IPS DF 6.9 (cell line): ENCODE data around the gene MFSD2A.
"Not testable (repeated sequence)": the region's sequence is repeated elsewhere in the genome, so short reads cannot be mapped to it uniquely, and the experiment has no call there.

ENCODE experiments used
- DNase-seq: peaks from one replicate; pipeline ENCODE4 v3.0.0-alpha.2; 2013; ENCODE audit warnings: low read depth, low spot score
- H3K27ac ChIP-seq: one replicate; pipeline ENCODE4 v1.5.1; 2013; ENCODE audit warnings: low read length, control low read depth
- H3K27me3 ChIP-seq: 2 replicates; pipeline ENCODE4 v1.6.1; 2013; ENCODE audit warnings: mild to moderate bottlenecking, low read length; ENCODE audit not compliant: control insufficient read depth, insufficient read depth
- H3K36me3 ChIP-seq: 2 replicates; pipeline ENCODE4 v1.6.1; 2013; ENCODE audit warnings: low read length; ENCODE audit not compliant: control insufficient read depth, insufficient read depth
- H3K4me1 ChIP-seq: 2 replicates; pipeline ENCODE4 v1.6.1; 2013; ENCODE audit warnings: low read length; ENCODE audit not compliant: control insufficient read depth, insufficient read depth
- H3K4me3 ChIP-seq: 2 replicates; pipeline ENCODE4 v1.5.1; 2013; ENCODE audit warnings: mild to moderate bottlenecking, low read length
- H3K9me3 ChIP-seq: 2 replicates; pipeline ENCODE4 v1.6.1; 2013; ENCODE audit warnings: low read length, inconsistent platforms; ENCODE audit not compliant: control insufficient read depth, insufficient read depth
- WGBS: extraction: QIAGEN DNeasy Blood & Tissue Kit; methylation state at CpG from one replicate; pipeline ENCODE4 v1.1.7; 2013; ENCODE audit warnings: mixed read lengths, missing lambda C conversion rate; ENCODE audit not compliant: insufficient read length, insufficient coverage; 5-methylcytosine and 5-hydroxymethylcytosine counted together

MFSD2A gene

DNA sequence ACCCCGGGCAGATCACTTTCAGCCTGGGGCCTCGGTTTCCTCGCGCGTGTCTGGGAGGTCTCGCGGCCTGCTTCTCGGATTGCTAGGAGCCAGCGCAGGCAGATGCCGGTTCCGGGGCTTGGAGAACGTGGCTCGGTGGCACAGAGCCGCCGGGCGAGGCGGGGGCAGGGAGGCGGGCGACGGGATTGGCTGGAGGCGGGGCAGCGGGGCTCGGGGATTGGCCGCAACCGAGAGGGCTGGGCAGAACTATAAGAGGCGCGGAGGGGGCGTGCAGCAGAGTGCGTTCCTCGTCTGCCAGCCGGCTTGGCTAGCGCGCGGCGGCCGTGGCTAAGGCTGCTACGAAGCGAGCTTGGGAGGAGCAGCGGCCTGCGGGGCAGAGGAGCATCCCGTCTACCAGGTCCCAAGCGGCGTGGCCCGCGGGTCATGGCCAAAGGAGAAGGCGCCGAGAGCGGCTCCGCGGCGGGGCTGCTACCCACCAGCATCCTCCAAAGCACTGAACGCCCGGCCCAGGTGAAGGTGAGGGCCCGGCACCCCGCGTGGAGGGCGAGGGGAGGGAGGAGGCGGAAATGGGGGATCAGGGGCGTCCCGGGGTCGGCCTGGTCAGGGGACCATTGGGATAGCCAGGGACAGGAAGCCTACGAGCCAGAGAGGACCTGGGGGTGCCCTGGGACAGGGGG is at the start of gene MFSD2A:
Gene MFSD2A (plus strand): TSS at position 276 of the 677 bp plus-strand sequence. CDS start 148 bp downstream, at position 424.
- Histone ChIP-seq H3K4me1 (peaks cover 4% of the 10 kb centered on the region; the same call in 1 of the 2 replicates), H3K27ac (no peak within 1 kb of the TSS), H3K27me3 (no peaks in the 10 kb centered on the region; the same call in 1 of the 2 replicates), H3K36me3 (peaks cover 4% of the 10 kb centered on the region), H3K4me3 (peak within 1 kb of the TSS; percentile 33), H3K9me3 (no peaks in the 10 kb centered on the region)
- peak; percentile 72 for DNase-seq
- WGBS, result no CpG with 5 or more reads among the region's 62 CpGs

DNA sequence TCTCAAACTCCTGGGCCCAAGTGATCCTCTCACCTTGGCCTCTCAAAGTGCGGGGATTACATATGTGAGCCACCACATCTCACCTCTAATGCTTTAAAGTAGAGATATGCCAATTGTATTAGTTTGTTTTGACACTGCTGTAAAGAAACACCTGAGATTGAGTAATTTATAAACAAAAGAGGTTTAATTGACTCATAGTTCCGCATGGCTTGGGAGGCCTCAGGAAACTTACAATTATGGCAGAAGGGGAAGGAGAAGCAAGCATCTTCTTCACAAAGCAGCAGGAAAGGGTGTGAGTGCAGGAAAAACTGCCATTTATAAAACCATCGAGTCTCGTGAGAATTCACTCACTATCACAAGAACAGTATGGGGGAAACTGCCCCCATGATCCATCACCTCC is 49.8 kb upstream of the MFSD2A start:
- Histone ChIP-seq H3K27ac (no peak overlapping the region), H3K9me3 (no peaks in the 10 kb centered on the region; the same call in 1 of the 2 replicates), H3K27me3 (no peaks in the 10 kb centered on the region; the same call in 1 of the 2 replicates), H3K4me1 (peaks cover 1% of the 10 kb centered on the region; the same call in 1 of the 2 replicates), H3K4me3 (no peak overlapping the region), H3K36me3 (no peaks in the 10 kb centered on the region)
- DNase-seq, result no peak
- WGBS, result no CpG with 5 or more reads among the region's 4 CpGs

- Histone ChIP-seq H3K4me3 (no peak overlapping the region), H3K27ac (no peak overlapping the region), H3K4me1 (no peaks in the 10 kb centered on the region), H3K27me3 (no peaks in the 10 kb centered on the region; the same call in 1 of the 2 replicates), H3K36me3 (no peaks in the 10 kb centered on the region), H3K9me3 (no peaks in the 10 kb centered on the region; the same call in 1 of the 2 replicates)
- DNase-seq, result no peak
- no CpG with 5 or more reads among the region's 3 CpGs for WGBS
Observed at GRCh38 chr1:39907528-39908453, 47.2 kb upstream of the MFSD2A start.

GRCh38 chr1:39908534-39908933 is 46.4 kb upstream of the MFSD2A start:
- Histone ChIP-seq H3K4me3 (no peak overlapping the region), H3K36me3 (no peaks in the 10 kb centered on the region), H3K9me3 (no peaks in the 10 kb centered on the region; the same call in 1 of the 2 replicates), H3K4me1 (no peaks in the 10 kb centered on the region), H3K27me3 (no peaks in the 10 kb centered on the region), H3K27ac (no peak overlapping the region)
- DNase-seq, result no peak
- no CpG with 5 or more reads among the region's 2 CpGs for WGBS

DNA sequence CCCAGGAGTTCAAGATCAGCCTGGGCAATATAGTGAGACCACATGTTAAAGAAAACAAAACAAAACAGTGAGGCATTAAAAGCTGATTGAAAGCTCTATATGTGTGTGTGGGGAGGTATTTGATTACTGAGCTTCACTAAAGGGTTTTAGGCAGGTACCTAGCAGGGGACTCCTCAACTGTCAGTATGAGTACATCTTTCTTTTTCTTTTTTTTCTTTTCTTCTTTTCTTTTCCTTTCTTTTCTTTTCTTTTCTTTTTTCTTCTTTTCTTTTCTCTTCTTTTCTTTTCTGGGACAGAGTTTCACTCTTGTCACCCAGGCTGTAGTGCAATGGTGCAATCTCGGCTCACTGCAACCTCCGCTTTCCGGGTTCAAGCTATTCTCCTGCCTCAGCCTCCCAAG is 44.7 kb upstream of the MFSD2A start:
- Histone ChIP-seq H3K36me3 (no peaks in the 10 kb centered on the region), H3K27ac (no peak overlapping the region), H3K4me3 (no peak overlapping the region), H3K4me1 (no peaks in the 10 kb centered on the region), H3K27me3 (no peaks in the 10 kb centered on the region), H3K9me3 (no peaks in the 10 kb centered on the region; the same call in 1 of the 2 replicates)
- DNase-seq, result no peak
- no CpG with 5 or more reads among the region's 3 CpGs for WGBS

DNA sequence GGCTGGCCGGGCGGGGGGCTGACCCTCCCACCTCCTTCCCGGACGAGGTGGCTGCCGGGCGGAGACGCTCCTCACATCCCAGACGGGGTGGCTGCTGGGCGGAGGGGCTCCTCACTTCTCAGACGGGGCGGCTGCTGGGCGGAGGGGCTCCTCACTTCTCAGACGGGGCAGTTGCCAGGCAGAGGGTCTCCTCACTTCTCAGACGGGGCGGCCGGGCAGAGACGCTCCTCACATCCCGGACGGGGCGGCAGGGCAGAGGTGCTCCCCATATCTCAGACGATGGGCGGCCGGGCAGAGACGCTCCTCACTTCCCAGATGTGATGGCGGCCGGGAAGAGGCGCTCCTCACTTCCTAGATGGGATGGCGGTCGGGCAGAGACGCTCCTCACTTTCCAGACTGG is 41.8 kb upstream of the MFSD2A start:
- not testable (repeated sequence) for H3K4me3 ChIP-seq, H3K27me3 ChIP-seq, DNase-seq, H3K9me3 ChIP-seq, H3K4me1 ChIP-seq, H3K36me3 ChIP-seq, H3K27ac ChIP-seq
- WGBS, result no CpG with 5 or more reads among the region's 30 CpGs

DNA sequence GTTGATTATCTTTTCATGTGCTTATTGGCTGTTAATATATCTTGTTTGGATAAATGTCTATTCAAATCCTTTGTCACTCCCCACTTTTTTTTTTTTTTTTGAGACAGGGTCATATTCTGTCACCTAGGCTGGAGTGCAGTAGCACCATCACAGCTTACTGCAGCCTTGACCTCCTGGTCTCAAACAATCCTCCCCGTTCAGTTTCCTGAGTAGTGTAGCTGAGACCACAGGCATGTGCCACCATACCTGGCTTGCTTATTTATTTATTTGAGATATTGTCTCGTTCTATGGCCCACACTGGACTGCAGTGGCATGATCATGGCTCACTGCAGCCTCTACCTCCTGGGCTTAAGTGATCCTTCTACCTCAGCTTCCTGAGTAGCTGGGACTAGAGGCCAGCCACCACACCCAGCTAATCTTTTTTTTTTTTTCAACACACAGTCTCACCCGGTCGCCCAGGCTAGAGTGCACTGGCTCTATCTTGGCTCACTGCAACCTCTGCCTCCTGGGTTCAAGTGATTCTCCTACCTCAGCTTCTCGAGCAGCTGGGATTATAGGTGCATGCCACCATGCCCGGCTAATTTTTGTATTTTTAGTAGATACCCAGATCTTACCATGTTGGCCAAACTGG is 39.3 kb upstream of the MFSD2A start:
- H3K4me3 ChIP-seq, result no peak overlapping the region
- no peaks in the 10 kb centered on the region for H3K27me3 ChIP-seq
- H3K36me3 ChIP-seq, result no peaks in the 10 kb centered on the region
- WGBS, result no CpG with 5 or more reads among the region's 6 CpGs
- no peak for DNase-seq
- H3K4me1 ChIP-seq, result no peaks in the 10 kb centered on the region
- no peaks in the 10 kb centered on the region for H3K9me3 ChIP-seq
- H3K27ac ChIP-seq, result no peak overlapping the region

GRCh38 chr1:39917825-39918224 is 37.1 kb upstream of the MFSD2A start:
- H3K36me3 ChIP-seq, result no peaks in the 10 kb centered on the region
- no peaks in the 10 kb centered on the region for H3K9me3 ChIP-seq
- H3K27ac ChIP-seq, result no peak overlapping the region
- no CpG with 5 or more reads among the region's 2 CpGs for WGBS
- peaks cover 8% of the 10 kb centered on the region; the same call in 1 of the 2 replicates for H3K4me1 ChIP-seq
- H3K4me3 ChIP-seq, result no peak overlapping the region
- H3K27me3 ChIP-seq, result no peaks in the 10 kb centered on the region
- DNase-seq, result no peak

DNA sequence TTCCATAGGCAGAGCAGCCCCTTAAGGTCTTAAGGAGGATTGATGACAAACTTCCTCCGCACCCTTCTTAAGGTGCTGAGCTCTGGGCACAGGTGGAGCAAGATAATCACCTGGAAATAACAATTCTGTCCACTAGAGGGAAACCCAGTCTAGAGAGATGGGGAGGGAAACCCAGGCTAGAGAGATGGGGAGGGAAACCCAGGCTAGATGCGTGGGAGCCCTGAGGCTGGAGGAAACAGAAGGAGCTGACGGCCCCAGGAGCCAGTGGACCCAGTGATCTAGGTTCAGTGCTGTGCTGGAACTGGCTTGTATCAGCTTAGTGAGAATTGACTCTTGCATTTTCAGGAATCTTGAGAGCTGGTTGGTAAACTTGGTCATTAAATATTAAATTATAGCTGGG is 35.4 kb upstream of the MFSD2A start:
- Histone ChIP-seq H3K27me3 (no peaks in the 10 kb centered on the region), H3K4me1 (peaks cover 8% of the 10 kb centered on the region; the same call in 1 of the 2 replicates), H3K27ac (no peak overlapping the region), H3K36me3 (no peaks in the 10 kb centered on the region), H3K4me3 (no peak overlapping the region), H3K9me3 (no peaks in the 10 kb centered on the region)
- WGBS, result no CpG with 5 or more reads among the region's 3 CpGs
- DNase-seq, result peak; percentile 77

GRCh38 chr1:39922251-39922688 is 32.7 kb upstream of the MFSD2A start:
- WGBS, result no CpG with 5 or more reads among the region's 25 CpGs
- no peak overlapping the region for H3K4me3 ChIP-seq
- no peak overlapping the region for H3K27ac ChIP-seq
- H3K9me3 ChIP-seq, result no peaks in the 10 kb centered on the region
- DNase-seq, result peak; percentile 72
- no peaks in the 10 kb centered on the region for H3K36me3 ChIP-seq
- H3K4me1 ChIP-seq, result peaks cover 10% of the 10 kb centered on the region; the same call in 1 of the 2 replicates
- no peaks in the 10 kb centered on the region; the same call in 1 of the 2 replicates for H3K27me3 ChIP-seq
